Measurements from ENCODE around the gene C22orf42. TPM values are rescaled to one million over a fixed set of nuclear protein-coding genes. Genes with fewer than 3 reads are reported as not detected.
"Not testable (repeated sequence)": the region's sequence is repeated elsewhere in the genome, so short reads cannot be mapped to it uniquely, and the experiment has no call there.

Gene C22orf42
- total RNA-seq, result not detected

DNA sequence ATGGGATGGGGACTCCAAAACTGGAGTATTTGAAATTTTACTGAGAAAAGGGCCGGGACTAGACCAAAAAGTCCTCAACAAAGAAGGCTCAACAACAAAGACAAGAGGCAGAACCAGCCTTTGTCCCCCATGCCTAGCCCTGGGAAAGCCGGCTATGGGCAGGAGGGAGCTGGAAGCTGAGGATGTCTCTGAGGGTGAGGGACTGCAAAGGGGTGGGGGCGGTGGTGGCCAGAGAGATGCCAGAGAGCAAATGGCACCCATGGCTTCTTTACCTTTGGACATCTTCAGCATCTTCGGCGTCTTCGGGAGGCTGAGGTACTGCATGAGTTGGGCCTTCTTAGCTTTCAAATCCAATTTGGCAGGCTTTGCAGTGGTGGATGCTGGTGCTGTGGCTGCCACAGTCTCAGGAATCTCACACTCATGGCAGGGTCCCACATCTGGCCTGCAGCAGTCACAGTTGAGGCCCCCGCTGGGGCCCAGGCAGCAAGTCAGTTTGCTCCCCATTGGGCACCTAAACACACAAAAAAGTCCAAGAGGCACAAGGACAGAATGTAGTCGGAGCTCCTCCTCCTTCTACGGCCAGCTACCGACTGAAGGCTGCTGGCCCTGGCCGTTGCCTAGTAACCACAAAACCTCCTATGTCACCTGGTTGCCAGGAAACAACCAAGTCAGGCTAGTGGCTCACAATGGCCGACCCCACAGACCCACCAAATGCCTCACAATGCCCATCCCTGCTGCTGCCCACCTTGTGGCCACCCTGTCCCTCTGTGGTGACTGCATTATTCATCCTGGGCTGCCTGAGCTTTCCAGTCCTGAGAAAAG lies at the start of gene C22orf42:
Gene C22orf42, minus strand, starts transcription at position 592 of the 822 bp plus-strand sequence. Its CDS starts 88 bp downstream, at position 504.
- no peak for DNase-seq (ENCODE audit: low spot score)

DNA sequence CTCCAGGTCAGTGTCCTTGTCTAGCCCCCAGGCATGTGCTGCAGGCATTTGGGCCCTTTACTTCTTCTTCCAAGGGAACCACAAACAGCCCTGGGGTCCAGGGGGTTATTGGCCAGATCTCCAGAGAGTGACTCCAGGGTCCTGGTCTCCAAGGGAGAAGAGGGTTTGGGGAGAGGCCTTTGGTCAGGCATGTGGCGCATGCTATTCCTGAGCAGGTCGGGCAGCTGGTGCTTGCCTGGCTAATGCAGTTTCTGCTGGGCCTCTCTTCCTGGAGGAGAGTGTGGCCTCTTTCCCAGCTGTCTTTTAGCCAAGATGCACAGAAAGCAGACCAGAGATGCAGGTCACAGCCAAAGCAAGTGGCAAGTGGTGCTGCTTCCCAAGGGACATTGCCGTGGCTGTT lies 49.6 kb upstream of the C22orf42 start:
- DNase-seq (ENCODE audit: low spot score), result no peak

- no peak for DNase-seq (ENCODE audit: low spot score)
These were observed 48.9 kb upstream of the C22orf42 start for GRCh38 chr22:32207971-32208480.

DNA sequence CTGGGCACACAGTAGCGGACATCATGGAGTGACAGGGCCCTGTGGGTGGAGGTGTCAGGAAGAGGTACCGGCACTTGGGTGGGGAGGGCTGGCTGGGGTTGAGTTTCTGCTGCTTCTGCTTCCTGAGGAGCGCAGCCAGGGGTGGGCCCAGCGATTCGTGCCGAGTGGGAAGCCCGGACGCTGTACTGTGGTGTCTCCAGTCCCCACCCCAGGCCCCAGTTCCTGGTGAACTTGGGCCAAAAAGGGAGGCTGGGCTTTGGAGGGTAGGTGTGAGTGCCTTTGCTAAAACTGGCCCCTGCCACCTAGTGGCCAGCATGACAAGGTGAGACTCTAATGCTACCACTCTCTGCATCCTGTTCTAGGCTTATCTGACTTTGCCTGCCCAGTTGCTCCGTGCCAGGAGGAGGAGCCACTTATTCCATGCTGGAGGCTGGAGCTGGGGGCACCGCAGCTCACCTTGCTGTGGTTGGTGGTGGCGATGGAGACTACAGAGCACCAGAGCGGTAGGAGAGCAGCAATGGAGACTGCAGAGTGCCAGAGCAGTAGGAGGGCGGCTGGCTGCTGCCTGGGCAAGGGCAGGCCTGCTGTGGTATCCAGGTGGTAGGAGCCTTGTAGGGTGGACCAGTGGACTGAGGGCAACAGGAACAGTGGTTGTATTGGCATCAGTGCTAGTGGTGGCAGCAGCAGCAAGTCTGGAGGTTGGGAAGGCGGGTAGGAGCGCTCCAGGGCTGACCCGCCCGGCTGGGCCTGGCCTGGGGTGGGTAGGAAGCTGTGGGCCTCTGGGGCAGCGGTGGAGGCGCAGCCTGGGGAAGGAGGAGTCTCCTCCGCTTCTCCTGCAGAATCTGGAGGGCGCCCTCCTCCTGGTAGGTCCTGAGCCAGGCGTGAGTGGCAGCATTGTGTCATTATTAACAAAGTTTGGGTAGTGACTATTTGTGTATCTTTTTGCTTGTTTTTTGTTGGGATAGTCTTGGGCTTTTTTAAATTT lies 48.0 kb upstream of the C22orf42 start:
- no peak for DNase-seq (ENCODE audit: low spot score)

DNA sequence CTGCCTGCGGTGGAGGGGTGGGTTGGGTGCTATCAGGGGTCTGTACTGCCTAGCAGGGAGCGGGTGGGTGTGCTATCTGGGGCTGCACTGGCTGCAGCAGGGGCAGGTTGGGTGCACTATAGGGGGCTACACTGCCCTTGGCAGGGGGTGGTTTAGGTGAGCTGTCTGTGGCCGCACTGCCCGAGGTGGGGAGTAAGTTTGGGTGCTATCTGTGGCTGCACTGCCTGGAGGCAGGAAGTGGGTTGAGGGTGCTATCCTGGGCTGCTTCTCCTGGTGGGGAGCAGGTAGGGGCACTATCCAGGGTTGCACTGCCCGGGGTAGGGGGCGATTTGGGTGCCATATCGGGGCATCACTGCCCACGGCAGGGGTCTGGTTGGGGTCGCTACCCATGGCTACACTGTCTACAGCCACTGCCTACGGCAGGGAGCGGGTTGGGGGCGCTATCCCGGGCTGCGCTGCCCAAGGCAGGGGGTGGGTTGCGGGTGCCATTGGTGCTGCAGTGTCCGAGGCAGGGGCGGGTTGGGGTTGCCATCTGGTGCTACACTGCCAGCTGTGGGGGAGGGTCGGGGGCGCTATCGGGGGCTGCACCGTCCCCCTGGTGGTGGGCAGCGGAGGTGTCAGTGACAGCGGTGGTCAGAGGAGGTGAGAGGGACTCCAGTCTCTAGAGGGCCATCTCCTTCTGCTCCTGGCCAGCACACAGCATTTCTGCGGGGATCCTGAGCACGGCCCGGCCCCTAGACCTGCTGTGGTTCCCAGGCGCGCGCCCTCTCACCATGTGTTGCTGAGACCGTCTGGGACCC lies 47.1 kb upstream of the C22orf42 start:
- DNase-seq (ENCODE audit: low spot score), result no peak

- DNase-seq (ENCODE audit: low spot score), result no peak
These were observed 46.0 kb upstream of the C22orf42 start, which contains the start of gene RFPL2 for GRCh38 chr22:32204856-32205722. RFPL2 (minus strand) TSS chr22:32205073; CDS start chr22:32202451, 2,622 bp downstream.

DNA sequence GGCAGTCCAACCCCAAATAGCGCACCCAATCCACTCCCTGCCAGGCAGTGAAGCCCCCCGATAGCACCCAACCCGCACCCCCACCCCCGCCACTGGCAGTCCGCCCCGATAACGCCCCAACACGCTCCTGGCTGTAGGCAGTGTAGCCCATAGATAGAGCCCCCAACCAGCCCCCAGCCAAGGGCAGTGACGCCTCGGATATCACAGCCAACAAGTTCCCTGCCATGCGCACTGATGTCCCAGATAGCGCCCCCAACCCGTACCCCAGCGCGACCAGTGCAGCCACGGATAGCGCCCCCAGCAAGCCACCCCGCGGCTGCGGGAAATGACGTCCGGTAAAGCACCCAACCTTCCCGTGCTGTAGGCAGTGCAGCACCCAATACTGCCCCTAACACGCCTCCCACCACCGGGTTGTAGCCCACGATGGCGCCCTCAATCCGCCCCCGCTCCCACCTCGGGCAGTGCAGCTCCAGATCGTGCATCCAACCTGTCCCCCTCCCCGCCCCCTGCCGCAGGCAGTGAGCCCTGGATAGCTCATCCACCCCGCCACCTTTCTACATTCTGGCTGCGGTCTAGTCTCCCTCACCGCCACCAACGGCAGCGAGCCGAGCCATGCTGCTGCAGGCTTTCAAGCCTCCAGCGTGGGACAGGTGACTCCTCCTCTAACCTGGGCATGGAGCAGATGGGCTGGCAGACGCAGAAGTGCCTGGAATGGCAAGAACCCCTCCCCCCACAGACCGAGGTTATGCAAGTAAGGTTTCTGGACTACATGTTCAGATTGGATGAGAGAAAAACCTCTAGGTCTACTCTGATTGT lies 45.1 kb upstream of the C22orf42 start:
- no peak for DNase-seq (ENCODE audit: low spot score)

DNA sequence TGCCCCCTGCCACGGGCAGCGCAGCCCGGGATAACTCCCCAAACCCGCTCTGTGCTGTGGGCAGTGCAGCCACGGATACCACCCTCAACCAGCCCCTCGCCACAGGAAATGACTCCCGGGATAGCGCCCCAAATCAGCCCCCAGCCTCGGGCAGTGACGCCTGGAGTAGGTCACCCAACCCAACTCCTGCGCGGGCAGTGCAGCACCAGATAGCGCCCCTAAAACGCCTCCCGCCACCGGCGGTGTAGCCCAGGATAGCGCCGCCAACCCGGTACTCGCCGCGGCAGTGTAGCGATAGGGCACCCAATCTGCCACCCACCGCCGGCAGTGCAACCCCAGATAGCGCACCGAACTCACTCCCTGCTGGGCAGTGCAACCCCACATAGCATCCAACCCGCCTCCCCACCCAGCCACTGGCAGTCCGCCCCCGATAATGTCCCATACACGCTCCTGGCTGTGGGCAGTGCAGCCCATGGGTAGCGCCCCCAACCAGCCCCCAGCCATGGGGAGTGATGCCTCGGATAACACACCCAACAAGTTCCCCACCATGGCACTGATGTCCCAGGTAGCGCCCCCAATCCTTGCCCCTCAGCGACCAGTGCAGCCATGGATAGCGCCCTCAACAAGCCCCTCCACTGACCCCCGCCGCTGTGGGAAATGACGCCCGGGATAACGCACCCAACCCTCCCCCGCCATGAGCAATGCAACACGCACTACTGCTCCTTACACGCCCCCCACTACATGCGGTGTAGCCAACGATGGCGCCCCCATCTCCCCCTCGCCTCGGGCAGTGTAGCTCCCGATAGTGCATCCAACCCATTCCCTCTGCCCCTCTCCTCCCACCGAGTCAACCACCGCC lies 44.3 kb upstream of the C22orf42 start:
- no peak for DNase-seq (ENCODE audit: low spot score)

GRCh38 chr22:32202539-32203180 lies 43.6 kb upstream of the C22orf42 start:
- DNase-seq (ENCODE audit: low spot score), result peak; percentile 60

DNA sequence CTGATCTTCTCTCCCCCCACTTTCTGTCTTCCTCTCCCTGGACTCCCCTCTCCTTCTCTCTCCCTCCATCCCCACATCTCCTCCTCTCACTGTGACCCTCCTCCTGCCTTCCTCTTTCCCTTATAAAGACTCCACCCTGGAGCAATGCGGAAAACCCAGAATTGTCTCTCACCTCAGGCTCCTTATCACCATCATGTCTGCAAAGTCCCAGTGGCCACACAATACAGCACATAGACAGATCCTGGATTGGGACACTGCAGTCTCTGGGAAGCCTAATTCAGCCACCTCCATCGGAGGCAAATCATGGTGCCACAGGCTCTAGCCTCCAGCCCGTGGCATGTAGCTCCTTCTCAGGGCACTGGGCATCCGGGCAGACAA lies 43.0 kb upstream of the C22orf42 start:
- DNase-seq (ENCODE audit: low spot score), result no peak

DNA sequence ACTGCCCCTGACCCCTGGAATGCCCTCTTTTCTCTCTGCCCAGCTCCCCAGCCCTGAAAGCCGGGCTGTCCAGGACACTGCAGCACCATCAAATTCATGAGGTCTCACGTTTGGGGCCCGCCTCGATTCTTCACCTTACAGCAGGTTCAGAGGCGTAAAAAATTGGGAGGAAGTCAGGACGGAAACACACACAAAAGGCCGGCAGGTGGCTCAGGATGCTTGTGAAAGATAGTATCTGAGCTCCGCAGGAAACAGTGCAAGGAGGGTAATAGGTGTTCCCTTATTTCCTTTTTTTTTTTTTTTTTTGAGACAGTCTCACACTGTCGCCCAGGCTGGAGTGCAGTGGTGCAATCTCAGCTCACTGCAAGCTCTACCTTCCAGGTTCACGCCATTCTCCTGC lies 41.6 kb upstream of the C22orf42 start:
- no peak for DNase-seq (ENCODE audit: low spot score)

GRCh38 chr22:32199961-32200360 lies 40.9 kb upstream of the C22orf42 start:
- DNase-seq (ENCODE audit: low spot score), result no peak

DNA sequence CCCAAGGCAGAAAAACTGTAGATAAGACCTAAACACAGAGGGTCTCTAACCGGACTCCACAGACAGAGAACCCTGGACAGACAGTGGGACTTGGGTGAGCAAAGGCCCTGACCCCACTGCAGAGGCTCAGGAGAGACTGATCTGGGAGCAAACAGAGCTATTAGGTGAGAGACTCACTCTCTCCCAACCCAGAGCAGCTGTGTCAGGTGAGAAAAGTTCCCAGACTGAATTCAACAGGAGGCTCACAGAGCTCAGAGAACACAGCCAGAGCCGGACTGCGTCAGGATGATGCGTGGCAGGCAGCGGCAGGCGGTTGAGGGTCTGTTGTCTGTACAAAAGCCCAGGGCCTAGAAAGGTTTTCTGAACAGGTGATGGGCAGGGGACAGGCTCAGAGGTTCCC lies 40.2 kb upstream of the C22orf42 start:
- no peak for DNase-seq (ENCODE audit: low spot score)

DNA sequence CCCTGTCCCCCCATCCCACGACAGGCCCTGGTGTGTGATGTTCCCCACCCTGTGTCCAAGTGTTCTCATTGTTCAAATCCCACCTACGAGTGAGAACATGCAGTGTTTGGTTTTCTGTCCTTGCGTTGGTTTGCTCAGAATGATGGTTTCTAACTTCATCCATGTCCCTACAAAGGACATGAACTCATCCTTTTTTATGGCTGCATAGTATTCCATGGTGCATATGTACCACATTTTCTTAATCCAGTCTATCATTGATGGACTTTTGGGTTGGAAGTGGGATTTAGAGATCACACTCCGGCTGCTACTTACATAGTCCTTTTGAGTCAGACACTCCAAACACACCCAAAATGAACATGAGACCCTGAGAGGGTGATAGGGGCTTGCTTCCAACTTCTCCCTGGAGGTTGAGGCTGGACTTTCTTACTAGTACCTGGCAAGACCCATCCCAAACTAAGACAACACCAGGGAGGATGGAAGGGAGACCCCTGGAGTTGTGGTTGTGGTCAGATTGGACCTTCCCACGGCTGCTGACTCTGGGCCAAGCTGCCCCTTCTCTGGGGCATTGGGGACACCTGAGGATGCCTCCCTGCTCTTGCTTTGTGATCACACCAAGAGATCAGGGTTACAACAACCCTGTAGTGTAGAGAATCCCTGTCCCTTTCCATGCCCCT lies 38.6 kb upstream of the C22orf42 start:
- DNase-seq (ENCODE audit: low spot score), result not testable (repeated sequence)

- DNase-seq (ENCODE audit: low spot score), result not testable (repeated sequence)
These were observed 36.8 kb upstream of the C22orf42 start for GRCh38 chr22:32195900-32196299.

- DNase-seq (ENCODE audit: low spot score), result not testable (repeated sequence)
These were observed 34.2 kb upstream of the C22orf42 start for GRCh38 chr22:32193346-32193745.

DNA sequence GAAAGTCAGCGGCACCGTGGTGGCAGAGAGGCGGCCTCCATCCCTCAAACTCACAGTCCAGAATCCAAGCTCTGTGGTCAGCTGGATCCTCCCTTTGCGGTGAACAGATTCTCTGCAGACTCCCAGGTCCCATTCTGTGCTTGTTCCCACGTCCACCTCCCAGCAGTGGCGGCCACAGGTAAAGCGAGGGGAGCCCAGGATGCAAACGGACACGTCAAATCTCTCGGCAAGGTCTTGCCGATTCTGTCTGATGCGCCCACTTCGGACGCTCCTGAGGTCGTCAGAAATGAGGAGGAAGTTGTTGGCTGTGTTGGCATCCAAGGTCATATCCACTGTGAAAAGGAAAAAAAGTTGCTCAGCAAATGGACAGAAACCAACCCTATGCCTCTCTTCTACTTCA lies 31.9 kb upstream of the C22orf42 start:
- DNase-seq (ENCODE audit: low spot score), result peak; percentile 20

Measured in ureter (tissue), 1 donor.